WTC11 (cell line): ENCODE measurements around the gene GRK6. TPM values are rescaled to one million over a fixed set of nuclear protein-coding genes. Genes with fewer than 3 reads are reported as not detected.

Experiments used
- ATAC-seq: fragments of 200-7000 bp; cut with Tn5 transposase; 2 replicates; pipeline ENCODE4 v1.10.0; 2021; ENCODE audit warnings: mild to moderate bottlenecking, moderate library complexity
- CTCF ChIA-PET: fragments of 300-600 bp; sonication (Branson Sonifier 250); formaldehyde crosslinking; loops from one replicate; lab custom pipeline; 2021; ENCODE audit warnings: antibody characterized with exemption; lab: Charles Lee
- POLR2A ChIA-PET: fragments of 350-600 bp; sonication (Branson Sonifier 250); formaldehyde crosslinking; loops from one replicate; lab custom pipeline; 2021; ENCODE audit warnings: antibody characterized with exemption; lab: Charles Lee
- DNase-seq: peaks from one replicate; pipeline ENCODE4 v3.0.0; 2021; ENCODE audit warnings: low spot score
- H3K27ac Mint-ChIP-seq: 2 replicates; pipeline ENCODE4 v1.8.0; 2021; ENCODE audit warnings: mixed read lengths
- H3K27me3 Mint-ChIP-seq: 2 replicates; pipeline ENCODE4 v1.8.0; 2021; ENCODE audit warnings: low read depth, mild to moderate bottlenecking, moderate library complexity, mixed read lengths
- H3K36me3 Mint-ChIP-seq: 2 replicates; pipeline ENCODE4 v1.8.0; 2021; ENCODE audit warnings: mixed read lengths
- H3K4me1 Mint-ChIP-seq: 2 replicates; pipeline ENCODE4 v1.8.0; 2022; ENCODE audit warnings: mixed read lengths
- H3K4me3 Mint-ChIP-seq: 2 replicates; pipeline ENCODE4 v1.8.0; 2021; ENCODE audit warnings: mild to moderate bottlenecking, moderate library complexity, mixed read lengths
- H3K9me3 Mint-ChIP-seq: 2 replicates; pipeline ENCODE4 v1.8.0; 2021; ENCODE audit warnings: mixed read lengths
- ATF2 ChIP-seq: sonication (generic); formaldehyde crosslinking; IDR thresholded peaks from 2 replicates; pipeline ENCODE4 v1.8.1; 2022; ENCODE audit warnings: low read depth, missing genetic modification reagents, borderline replicate concordance
- IRF1 ChIP-seq: sonication (generic); formaldehyde crosslinking; IDR thresholded peaks from 2 replicates; pipeline ENCODE4 v1.8.0; 2023; ENCODE audit warnings: missing genetic modification reagents
- RELA ChIP-seq: sonication (generic); formaldehyde crosslinking; IDR thresholded peaks from 2 replicates; pipeline ENCODE4 v1.8.1; 2022; ENCODE audit warnings: missing genetic modification reagents, mild to moderate bottlenecking, borderline replicate concordance
- total RNA-seq: library from RNA; stranded (reverse); gene quantifications from 3 replicates; pipeline ENCODE4 v1.2.3, GENCODE V29; 2021

Gene GRK6
- total RNA-seq, 1 experiment from 2014 or later, result 69.2 TPM

- no peaks in the 10 kb centered on the region for H3K27me3 Mint-ChIP-seq
- H3K36me3 Mint-ChIP-seq, result peaks cover 38% of the 10 kb centered on the region
- no peak for DNase-seq
- TF ChIP-seq IRF1 (no peak), ATF2 (CRISPR knock-in tag) (no peak), RELA (no peak)
- peak overlapping the region; percentile 95 for H3K27ac Mint-ChIP-seq
- ATAC-seq, result no peak
- peaks cover 27% of the 10 kb centered on the region for H3K4me1 Mint-ChIP-seq
- no peak overlapping the region for H3K4me3 Mint-ChIP-seq
- POLR2A ChIA-PET, result interaction anchor here (0.6 to 6.1 kb wide), 8 partner anchors 9 to 65 kb away, joined by 3 to 43 read pairs (median 5); partner anchors contain the start of gene GRK6
- no peaks in the 10 kb centered on the region for H3K9me3 Mint-ChIP-seq
- CTCF ChIA-PET, result interaction anchor here (0.6 to 11.2 kb wide), 18 partner anchors 9 to 183 kb away, joined by 3 to 230 read pairs (median 4); partner anchors contain the start of genes DBN1 and DOK3
These were observed 65.7 kb downstream of the GRK6 start for GRCh38 chr5:177491983-177492746.

Other genes with a start within 250 kb of the GRK6 start
- 37.0 to 40.2 TPM (median 38.0 TPM) in 3 replicates for gene RAB24, start 123.0 kb upstream of the GRK6 start, total RNA-seq
- 235 to 273 TPM (median 245 TPM) in 3 replicates for gene PRELID1, start 122.9 kb upstream of the GRK6 start, total RNA-seq
- gene MXD3, start 114.8 kb upstream of the GRK6 start, total RNA-seq, result 16.9 to 25.7 TPM (median 18.8 TPM) in 3 replicates
- 141 to 162 TPM (median 147 TPM) in 3 replicates for gene LMAN2, start 75.0 kb upstream of the GRK6 start, total RNA-seq
- 60.4 to 74.6 TPM (median 64.6 TPM) in 3 replicates for gene RGS14, start 68.8 kb upstream of the GRK6 start, total RNA-seq
- not detected in 3 replicates for gene SLC34A1, start 42.2 kb upstream of the GRK6 start, total RNA-seq
- gene PFN3, start 26.0 kb upstream of the GRK6 start, total RNA-seq, result 0.48 TPM in 1 of 3 replicates, not detected in the others
- 10.0 to 12.8 TPM (median 12.1 TPM) in 3 replicates for gene F12, start 17.1 kb upstream of the GRK6 start, total RNA-seq
- gene PRR7, start 20.1 kb downstream of the GRK6 start, total RNA-seq, result 13.1 to 14.7 TPM (median 14.6 TPM) in 3 replicates
- 267 to 288 TPM (median 269 TPM) in 3 replicates for gene DBN1, start 47.0 kb downstream of the GRK6 start, total RNA-seq
- gene PDLIM7, start 70.9 kb downstream of the GRK6 start, total RNA-seq, result 124 to 142 TPM (median 139 TPM) in 3 replicates
- 9.0 to 9.9 TPM (median 9.0 TPM) in 3 replicates for gene DOK3, start 83.2 kb downstream of the GRK6 start, total RNA-seq
- 136 to 156 TPM (median 137 TPM) in 3 replicates for gene DDX41, start 90.3 kb downstream of the GRK6 start, total RNA-seq
- 95.1 to 101 TPM (median 95.6 TPM) in 3 replicates for gene FAM193B, start 127.9 kb downstream of the GRK6 start, total RNA-seq
- gene TMED9, start 165.5 kb downstream of the GRK6 start, total RNA-seq, result 164 to 172 TPM (median 170 TPM) in 3 replicates
- gene B4GALT7, start 173.5 kb downstream of the GRK6 start, total RNA-seq, result 20.3 to 22.5 TPM (median 21.7 TPM) in 3 replicates